Measurements from ENCODE around the gene CLDN14.

The CLDN14 gene

GRCh38 chr21:36518883-36519492 is 39.1 kb upstream of the CLDN14 start:
- Histone ChIP-seq H4K20me1 (ENCODE audit: insufficient read depth, low read length) (no peaks in the 10 kb centered on the region), H3K4me1 (ENCODE audit: insufficient read depth, low read length, severe bottlenecking) (no peaks in the 10 kb centered on the region), H3K9me3 (ENCODE audit: low read length) (no peaks in the 10 kb centered on the region), H3K9me2 (ENCODE audit: low read depth, low read length) (no peaks in the 10 kb centered on the region), H3F3A (ENCODE audit: insufficient read depth, low read length) (no peaks in the 10 kb centered on the region), H3K79me2 (ENCODE audit: insufficient read depth, low read length) (no peaks in the 10 kb centered on the region), H3K27me3 (ENCODE audit: insufficient read depth, low read length) (peaks cover 6% of the 10 kb centered on the region; the same call in 1 of the 2 replicates), H3K4me3 (ENCODE audit: low read depth, low read length, poor library complexity, severe bottlenecking) (no peak overlapping the region), H2AFZ (ENCODE audit: low read length) (no peak overlapping the region), H3K9ac (ENCODE audit: low read length) (no peak overlapping the region), H3K27ac (ENCODE audit: low read depth, low read length, poor library complexity, severe bottlenecking) (no peak overlapping the region), H3K36me3 (ENCODE audit: insufficient read depth, low read length) (no peaks in the 10 kb centered on the region), H3K4me2 (ENCODE audit: low read length) (no peak overlapping the region)
- no peak for TF ChIP-seq EZH2 (IDR thresholded peaks at IDR 0.05; ENCODE audit: borderline replicate concordance, low read length)
- no peak for TF ChIP-seq CTCF (IDR thresholded peaks at IDR 0.05; ENCODE audit: low read length)

GRCh38 chr21:36517366-36518075 is 37.6 kb upstream of the CLDN14 start:
- H3K27ac ChIP-seq (ENCODE audit: low read depth, low read length, poor library complexity, severe bottlenecking): no peak overlapping the region
- H3K4me2 ChIP-seq (ENCODE audit: low read length): no peak overlapping the region
- no peak overlapping the region for H3K4me3 ChIP-seq (ENCODE audit: low read depth, low read length, poor library complexity, severe bottlenecking)
- TF ChIP-seq EZH2 (IDR thresholded peaks at IDR 0.05; ENCODE audit: borderline replicate concordance, low read length) (no peak), CTCF (IDR thresholded peaks at IDR 0.05; ENCODE audit: low read length) (no peak)
- no peaks in the 10 kb centered on the region for H3K79me2 ChIP-seq (ENCODE audit: insufficient read depth, low read length)
- peaks cover 6% of the 10 kb centered on the region; the same call in 1 of the 2 replicates for H3K27me3 ChIP-seq (ENCODE audit: insufficient read depth, low read length)
- no peak overlapping the region for H2AFZ ChIP-seq (ENCODE audit: low read length)
- no peak overlapping the region for H3K9ac ChIP-seq (ENCODE audit: low read length)
- no peaks in the 10 kb centered on the region for H4K20me1 ChIP-seq (ENCODE audit: insufficient read depth, low read length)
- H3K9me2 ChIP-seq (ENCODE audit: low read depth, low read length): no peaks in the 10 kb centered on the region
- no peaks in the 10 kb centered on the region for H3F3A ChIP-seq (ENCODE audit: insufficient read depth, low read length)
- H3K36me3 ChIP-seq (ENCODE audit: insufficient read depth, low read length): no peaks in the 10 kb centered on the region
- H3K9me3 ChIP-seq (ENCODE audit: low read length): no peaks in the 10 kb centered on the region
- H3K4me1 ChIP-seq (ENCODE audit: insufficient read depth, low read length, severe bottlenecking): no peaks in the 10 kb centered on the region

GRCh38 chr21:36516281-36516680 is 36.4 kb upstream of the CLDN14 start:
- H3F3A ChIP-seq (ENCODE audit: insufficient read depth, low read length): no peaks in the 10 kb centered on the region
- no peaks in the 10 kb centered on the region for H3K36me3 ChIP-seq (ENCODE audit: insufficient read depth, low read length)
- no peaks in the 10 kb centered on the region for H3K4me1 ChIP-seq (ENCODE audit: insufficient read depth, low read length, severe bottlenecking)
- peaks cover 6% of the 10 kb centered on the region; the same call in 1 of the 2 replicates for H3K27me3 ChIP-seq (ENCODE audit: insufficient read depth, low read length)
- no peak overlapping the region for H3K9ac ChIP-seq (ENCODE audit: low read length)
- no peak overlapping the region for H2AFZ ChIP-seq (ENCODE audit: low read length)
- TF ChIP-seq EZH2 (IDR thresholded peaks at IDR 0.05; ENCODE audit: borderline replicate concordance, low read length) (no peak), CTCF (IDR thresholded peaks at IDR 0.05; ENCODE audit: low read length) (no peak)
- H3K9me2 ChIP-seq (ENCODE audit: low read depth, low read length): no peaks in the 10 kb centered on the region
- no peak overlapping the region for H3K4me2 ChIP-seq (ENCODE audit: low read length)
- H3K27ac ChIP-seq (ENCODE audit: low read depth, low read length, poor library complexity, severe bottlenecking): no peak overlapping the region
- H3K79me2 ChIP-seq (ENCODE audit: insufficient read depth, low read length): no peaks in the 10 kb centered on the region
- H4K20me1 ChIP-seq (ENCODE audit: insufficient read depth, low read length): no peaks in the 10 kb centered on the region
- H3K4me3 ChIP-seq (ENCODE audit: low read depth, low read length, poor library complexity, severe bottlenecking): no peak overlapping the region
- no peaks in the 10 kb centered on the region for H3K9me3 ChIP-seq (ENCODE audit: low read length)

All from OCI-LY1 (cell line).